ENCODE measurements around the gene FAM47E. TPM values are rescaled to one million over a fixed set of nuclear protein-coding genes. Genes with fewer than 3 reads are reported as not detected.

The FAM47E gene
- total and polyA plus RNA-seq, 9 of the 15 experiments (the other 6 are each of a cell fraction or from before 2014, with no cell fraction given): 3.7 to 15.6 (median 6.4) TPM

DNA sequence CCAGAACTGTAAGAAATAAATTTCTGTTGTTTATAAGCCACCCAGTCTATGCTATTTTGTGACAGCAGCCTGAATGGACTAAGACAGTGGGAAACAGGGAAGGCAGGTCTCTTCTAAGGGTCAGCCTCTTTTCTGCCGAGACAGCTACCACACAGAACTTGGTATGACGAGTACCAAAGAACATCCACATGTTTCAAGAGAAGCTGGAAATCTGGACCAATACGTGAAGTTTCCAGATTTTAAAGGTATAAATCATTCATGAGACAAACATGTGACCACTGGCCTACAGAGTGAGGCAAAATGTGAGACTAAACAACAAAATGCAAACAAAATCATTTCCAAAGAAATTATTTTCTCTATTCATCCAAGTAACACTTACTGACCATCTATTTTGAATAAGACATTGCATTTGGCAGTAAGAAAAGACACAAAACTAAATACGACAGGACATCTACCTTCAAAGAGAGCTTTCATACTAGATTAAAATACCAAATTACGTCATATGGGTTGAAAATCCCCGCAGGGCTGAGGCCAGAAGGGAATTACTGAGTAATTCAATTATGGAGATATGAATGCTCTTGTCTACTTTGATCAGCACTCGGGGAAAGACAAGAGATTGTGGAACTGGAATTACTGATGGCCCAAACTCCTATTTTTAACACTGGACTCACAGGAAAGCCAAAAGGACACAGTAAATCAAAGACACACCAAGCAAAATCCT is 45.1 kb upstream of the FAM47E start:
- no peak for TF ChIP-seq ZBTB1 (CRISPR knock-in tag; IDR thresholded peaks at IDR 0.05; ENCODE audit: borderline replicate concordance, low read depth)
- TF ChIP-seq KDM5B (IDR thresholded peaks at IDR 0.05; ENCODE audit: insufficient replicate concordance, low read depth, low read length): no peak
- Histone ChIP-seq H2AFZ (ENCODE audit: low read depth, low read length) (no peak overlapping the region), H3K4me3 (no peak overlapping the region), H3K27me3 (ENCODE audit: control insufficient read depth in 2 of 2, insufficient read depth in 2 of 2, low read length in 2 of 2) (no peaks in the 10 kb centered on the region), H4K20me1 (replicated peaks; ENCODE audit: control insufficient read depth, insufficient read depth, low read length) (no peaks in the 10 kb centered on the region), H3K9me3 (replicated peaks; ENCODE audit: control insufficient read depth, insufficient read depth, low read depth, low read length) (no peaks in the 10 kb centered on the region), H3K36me3 (ENCODE audit: control insufficient read depth, insufficient read depth, low read length) (no peaks in the 10 kb centered on the region), H3K27ac (ENCODE audit: extremely low read depth, low read depth, low read length) (no peak overlapping the region), H3K4me2 (ENCODE audit: insufficient read depth, low read length) (no peak overlapping the region), H3K4me1 (replicated peaks in 1 of 2; ENCODE audit: control insufficient read depth in 2 of 2, insufficient read depth in 2 of 2, low read length in 2 of 2) (peaks cover 0 to 7% of the 10 kb centered on the region in 2 experiments; a peak in 1 of 5 replicates), H3K79me2 (ENCODE audit: control insufficient read depth, insufficient read depth, low read length) (peaks cover 4% of the 10 kb centered on the region; the same call in 1 of the 3 replicates), H3K9me1 (ENCODE audit: control insufficient read depth, insufficient read depth, low read length) (no peaks in the 10 kb centered on the region), H3K9ac (ENCODE audit: insufficient read depth in 1 of 2, low read depth in 2 of 2, low read length in 2 of 2) (no peak overlapping the region)
- BruUV-seq (replicated peaks): no TSS peak
- in situ Hi-C loops (cut with MboI) (no loop called here), intact Hi-C loops (cut with micrococcal nuclease) (no loop called here)
- ChIA-PET POLR2A (interaction anchor here (0.6 to 1.1 kb wide), 2 partner anchors 9 to 18 kb away, joined by 3 read pairs; no protein-coding TSS in a partner anchor), CTCF (ENCODE audit: low intra/inter-chr PET ratio) (no interaction called here)
- 74% methylated on average over 7 of the region's 7 CpGs for WGBS (ENCODE audit: insufficient coverage, low coverage, missing lambda C conversion rate)
- FAIRE-seq: no peak
- DNase-seq (ENCODE audit: extremely low read depth in 1 of 4, low spot score in 3 of 4): no peak
- no peak for ATAC-seq

DNA sequence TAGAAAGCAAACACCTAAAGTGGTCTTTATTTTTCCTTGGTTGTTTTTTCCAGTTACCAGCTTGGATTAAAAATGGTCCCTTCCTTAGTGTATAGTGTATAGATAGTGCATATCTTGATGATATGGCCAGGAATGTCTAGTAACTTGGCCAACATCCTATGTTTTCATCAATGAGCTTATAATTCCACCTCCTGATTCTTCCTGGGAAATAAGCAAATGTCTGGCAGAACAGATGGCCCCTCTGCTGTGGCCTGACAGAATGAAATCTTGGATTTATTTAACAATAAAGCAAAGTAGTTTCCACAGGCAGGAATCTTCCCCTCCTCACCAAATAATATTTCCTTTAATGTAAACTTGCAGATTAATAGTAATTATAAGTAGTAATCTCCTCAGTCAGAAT is 44.0 kb upstream of the FAM47E start:
- H3K27ac ChIP-seq (ENCODE audit: extremely low read depth, low read depth, low read length): no peak overlapping the region
- no peaks in the 10 kb centered on the region for H4K20me1 ChIP-seq (replicated peaks; ENCODE audit: control insufficient read depth, insufficient read depth, low read length)
- POLR2A ChIA-PET: no interaction called here
- H3K79me2 ChIP-seq (ENCODE audit: control insufficient read depth, insufficient read depth, low read length): peaks cover 12% of the 10 kb centered on the region; the same call in 2 of the 3 replicates
- no peaks in the 10 kb centered on the region for H3K36me3 ChIP-seq (ENCODE audit: control insufficient read depth, insufficient read depth, low read length)
- BruUV-seq (replicated peaks): no TSS peak
- intact Hi-C loops (cut with micrococcal nuclease): no loop called here
- CTCF ChIA-PET (ENCODE audit: low intra/inter-chr PET ratio): no interaction called here
- no peak overlapping the region for H2AFZ ChIP-seq (ENCODE audit: low read depth, low read length)
- no peak for ATAC-seq
- no peak for FAIRE-seq
- no peak overlapping the region for H3K4me3 ChIP-seq
- H3K9me3 ChIP-seq (replicated peaks; ENCODE audit: control insufficient read depth, insufficient read depth, low read depth, low read length): no peaks in the 10 kb centered on the region
- no peak overlapping the region for H3K4me2 ChIP-seq (ENCODE audit: insufficient read depth, low read length)
- no peaks in the 10 kb centered on the region for H3K27me3 ChIP-seq (ENCODE audit: control insufficient read depth in 2 of 2, insufficient read depth in 2 of 2, low read length in 2 of 2)
- in situ Hi-C loops (cut with MboI): no loop called here
- TF ChIP-seq HSF4 (CRISPR knock-in tag; IDR thresholded peaks at IDR 0.05; ENCODE audit: borderline replicate concordance): no peak
- TF ChIP-seq, protein P1, sequence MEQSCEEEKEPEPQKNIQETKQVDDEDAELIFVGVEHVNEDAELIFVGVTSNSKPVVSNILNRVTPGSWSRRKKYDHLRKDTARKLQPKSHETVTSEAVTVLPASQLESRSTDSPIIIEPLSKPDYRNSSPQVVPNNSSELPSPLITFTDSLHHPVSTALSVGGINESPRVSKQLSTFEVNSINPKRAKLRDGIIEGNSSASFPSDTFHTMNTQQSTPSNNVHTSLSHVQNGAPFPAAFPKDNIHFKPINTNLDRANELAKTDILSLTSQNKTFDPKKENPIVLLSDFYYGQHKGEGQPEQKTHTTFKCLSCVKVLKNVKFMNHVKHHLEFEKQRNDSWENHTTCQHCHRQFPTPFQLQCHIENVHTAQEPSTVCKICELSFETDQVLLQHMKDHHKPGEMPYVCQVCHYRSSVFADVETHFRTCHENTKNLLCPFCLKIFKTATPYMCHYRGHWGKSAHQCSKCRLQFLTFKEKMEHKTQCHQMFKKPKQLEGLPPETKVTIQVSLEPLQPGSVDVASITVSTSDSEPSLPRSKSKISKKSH (CRISPR knock-in tag; IDR thresholded peaks at IDR 0.05): no peak
- no peak for DNase-seq (ENCODE audit: extremely low read depth in 1 of 4, low spot score in 3 of 4)
- no peak overlapping the region for H3K9ac ChIP-seq (ENCODE audit: insufficient read depth in 1 of 2, low read depth in 2 of 2, low read length in 2 of 2)
- no peaks in the 10 kb centered on the region for H3K9me1 ChIP-seq (ENCODE audit: control insufficient read depth, insufficient read depth, low read length)
- H3K4me1 ChIP-seq (replicated peaks in 1 of 2; ENCODE audit: control insufficient read depth in 2 of 2, insufficient read depth in 2 of 2, low read length in 2 of 2): peaks cover 0 to 12% of the 10 kb centered on the region in 2 experiments; a peak in 1 of 5 replicates
